K562 (cell line): ENCODE data around the gene RAB5B. TPM values are rescaled to one million over a fixed set of nuclear protein-coding genes. Genes with fewer than 3 reads are reported as not detected.

ENCODE experiments used
- ATAC-seq: fragments of 200-7000 bp; cut with Tn5 transposase; 3 replicates; pipeline ENCODE4 v1.9.1; 2020; ENCODE audit warnings: moderate library complexity
- BruUV-seq: library from RNA; stranded (reverse); fragments of 400-500 nt; replicated peaks from 2 replicates; lab custom pipeline; 2021; lab: Mats Ljungman, UMichigan
- CTCF ChIA-PET: fragments of 300-600 bp; formaldehyde crosslinking; extraction: SDS; loops from one replicate; lab custom pipeline; 2021; ENCODE audit warnings: low intra/inter-chr PET ratio; lab: Yijun Ruan, JAX
- POLR2A ChIA-PET: fragments of 300-600, 350-650 bp; sonication (Branson Sonifier 250); formaldehyde crosslinking; extraction: SDS; loops from one replicate; lab custom pipeline; 2021; ENCODE audit warnings: antibody characterized with exemption, inconsistent platforms; lab: Yijun Ruan, JAX
- DNase-seq, 4 experiments: peaks; one replicate each; pipeline versions ENCODE4 v3.0.0 to v3.0.0-alpha.2; 2011 to 2018; ENCODE audit warnings: low spot score in 3 of 4, mixed read lengths in 3 of 4; ENCODE audit errors: extremely low read depth in 1 of 4
- FAIRE-seq: peaks from 2 replicates; lab custom pipeline; 2011; peaks lifted over from hg19 to GRCh38; lab: Jason Lieb, UNC
- H2AFZ ChIP-seq: 2 replicates; pipeline ENCODE4 v1.6.0; 2011; ENCODE audit warnings: low read depth, low read length, control low read depth, inconsistent platforms
- H3K27ac ChIP-seq: fragments of 200-600 bp; 3 replicates; pipeline ENCODE4 v1.8.0; 2011; ENCODE audit warnings: low read depth, mild to moderate bottlenecking, control low read depth, inconsistent platforms, low read length, moderate library complexity, mixed read lengths; ENCODE audit errors: extremely low read depth
- H3K27me3 ChIP-seq, 2 experiments: fragments of 300-600 bp in 1 of 2; 2 replicates in 1 of 2; 3 replicates in 1 of 2; pipeline versions ENCODE4 v1.6.0 to v1.8.0; 2011; ENCODE audit warnings: inconsistent platforms in 2 of 2, low read length in 2 of 2, mild to moderate bottlenecking in 1 of 2, mixed read lengths in 1 of 2, moderate library complexity in 1 of 2; ENCODE audit not compliant: control insufficient read depth in 2 of 2, insufficient read depth in 2 of 2
- H3K36me3 ChIP-seq: fragments of 300-600 bp; 3 replicates; pipeline ENCODE4 v1.8.0; 2011; ENCODE audit warnings: mild to moderate bottlenecking, low read length, inconsistent platforms; ENCODE audit not compliant: control insufficient read depth, insufficient read depth
- H3K4me1 ChIP-seq, 2 experiments: fragments of 200-600 bp in 1 of 2; replicated peaks in 1 of 2; 2 replicates in 1 of 2; 3 replicates in 1 of 2; pipeline versions ENCODE4 v1.5.1 to v1.8.0; 2011; ENCODE audit warnings: inconsistent platforms in 2 of 2, low read length in 2 of 2, mild to moderate bottlenecking in 1 of 2, mixed read lengths in 1 of 2, moderate library complexity in 1 of 2; ENCODE audit not compliant: control insufficient read depth in 2 of 2, insufficient read depth in 2 of 2
- H3K4me2 ChIP-seq: 2 replicates; pipeline ENCODE4 v1.6.1; 2011; ENCODE audit warnings: low read length, control low read depth, inconsistent platforms, mixed read lengths; ENCODE audit not compliant: insufficient read depth
- H3K4me3 ChIP-seq: fragments of 200-600 bp; sonication (generic), shearing (Covaris generic); 2 replicates; pipeline ENCODE4 v1.5.1; 2016; ENCODE audit warnings: control low read depth, inconsistent platforms
- H3K79me2 ChIP-seq: fragments of 200-600 bp; 3 replicates; pipeline ENCODE4 v1.8.0; 2011; ENCODE audit warnings: low read length, inconsistent platforms; ENCODE audit not compliant: control insufficient read depth, insufficient read depth
- H3K9ac ChIP-seq, 2 experiments: 2 replicates each; pipeline versions ENCODE4 v1.6.0 to v1.6.1; 2011; ENCODE audit warnings: low read depth in 2 of 2, low read length in 2 of 2, control low read depth in 1 of 2, inconsistent platforms in 1 of 2, mild to moderate bottlenecking in 1 of 2, mixed read lengths in 1 of 2; ENCODE audit not compliant: insufficient read depth in 1 of 2
- H3K9me1 ChIP-seq: one replicate; pipeline ENCODE4 v1.6.0; 2011; ENCODE audit warnings: inconsistent platforms, mild to moderate bottlenecking, low read length, moderate library complexity; ENCODE audit not compliant: control insufficient read depth, insufficient read depth
- H3K9me3 ChIP-seq: replicated peaks from 2 replicates; pipeline ENCODE4 v1.5.1; 2011; ENCODE audit warnings: low read depth, low read length, inconsistent platforms; ENCODE audit not compliant: control insufficient read depth, insufficient read depth
- H4K20me1 ChIP-seq: replicated peaks from 2 replicates; pipeline ENCODE4 v1.6.1; 2011; ENCODE audit warnings: low read length, inconsistent platforms, mixed read lengths; ENCODE audit not compliant: control insufficient read depth, insufficient read depth
- PURB ChIP-seq: sonication (generic); formaldehyde crosslinking; IDR thresholded peaks from 2 replicates; pipeline ENCODE4 v1.9.0; 2021; ENCODE audit warnings: low read depth, mild to moderate bottlenecking, missing genetic modification reagents
- STAG1 ChIP-seq: sonication (generic); formaldehyde crosslinking; IDR thresholded peaks from 2 replicates; pipeline ENCODE4 v1.5.0; 2020; ENCODE audit warnings: missing genetic modification reagents, borderline replicate concordance
- ZFX ChIP-seq: sonication (generic); formaldehyde crosslinking; IDR thresholded peaks from 2 replicates; pipeline ENCODE4 v1.8.0; 2022; ENCODE audit warnings: mild to moderate bottlenecking, missing genetic modification reagents, moderate library complexity
- ZNF165 ChIP-seq: fragments of 250-450 bp; sonication (Bioruptor Pico); IDR thresholded peaks from 2 replicates; pipeline ENCODE4 v1.4.0; 2020; ENCODE audit warnings: borderline replicate concordance
- ZNF217 ChIP-seq: sonication (generic); formaldehyde crosslinking; IDR thresholded peaks from 2 replicates; pipeline ENCODE4 v1.8.0; 2022; ENCODE audit warnings: mild to moderate bottlenecking, missing genetic modification reagents
- WGBS: fragments of 100-300 bp; shearing (Covaris generic); methylation state at CpG from one replicate; pipeline ENCODE4 v1.1.6; 2016; ENCODE audit warnings: low coverage, mixed read lengths; ENCODE audit not compliant: insufficient coverage; ENCODE audit errors: missing lambda C conversion rate; 5-methylcytosine and 5-hydroxymethylcytosine counted together
- in situ Hi-C: fragments of 300-500 bp; cut with MboI; formaldehyde crosslinking; loops from 4 replicates; pipeline ENCODE4 v1.15.0; 2018; ENCODE audit warnings: inconsistent platforms, mixed read lengths
- intact Hi-C: fragments of 100-400 bp; cut with micrococcal nuclease; formaldehyde crosslinking; loops from 2 replicates; pipeline ENCODE4 v1.14.2; 2022
- polyA plus RNA-seq, 8 experiments: library from polyadenylated mRNA; depleted of rRNA in 4 of 8; stranded (reverse) in 5 of 8; unstranded in 3 of 8; fragments of >200 nt; fragmentation: Nextera tagmentation in 2 of 8; fragmentation: Illumina TruSeq in 1 of 8; extraction: Ambion mirVana in 2 of 8; extraction: Trizol in 1 of 8; gene quantifications; 2 replicates each; pipeline versions ENCODE4 v1.2.1 to v1.2.3, GENCODE V29; 2011 to 2014; ENCODE audit warnings: inconsistent platforms in 1 of 8, missing spikeins in 1 of 8
- total RNA-seq, 7 experiments: library from RNA; depleted of rRNA in 6 of 7; stranded (reverse); fragments of >200 nt in 6 of 7; fragmentation: Illumina TruSeq in 2 of 7; extraction: Trizol in 2 of 7; gene quantifications; 2 replicates each; pipeline versions ENCODE4 v1.2.1 to v1.2.3, GENCODE V29; 2011 to 2021; ENCODE audit warnings: low replicate concordance in 1 of 7
- TF ChIP-seq, protein P1 (sequence below): fragments of 200-800 bp; sonication (Bioruptor generic); IDR thresholded peaks from 2 replicates; pipeline ENCODE4 v1.6.1; 2017; ENCODE audit warnings: missing genetic modification characterization, missing compliant biosample characterization

RAB5B gene
- total and polyA plus RNA-seq, 9 of the 15 experiments (the other 6 are each of a cell fraction or from before 2014, with no cell fraction given): 6.8 to 73.8 (median 25.2) TPM

DNA sequence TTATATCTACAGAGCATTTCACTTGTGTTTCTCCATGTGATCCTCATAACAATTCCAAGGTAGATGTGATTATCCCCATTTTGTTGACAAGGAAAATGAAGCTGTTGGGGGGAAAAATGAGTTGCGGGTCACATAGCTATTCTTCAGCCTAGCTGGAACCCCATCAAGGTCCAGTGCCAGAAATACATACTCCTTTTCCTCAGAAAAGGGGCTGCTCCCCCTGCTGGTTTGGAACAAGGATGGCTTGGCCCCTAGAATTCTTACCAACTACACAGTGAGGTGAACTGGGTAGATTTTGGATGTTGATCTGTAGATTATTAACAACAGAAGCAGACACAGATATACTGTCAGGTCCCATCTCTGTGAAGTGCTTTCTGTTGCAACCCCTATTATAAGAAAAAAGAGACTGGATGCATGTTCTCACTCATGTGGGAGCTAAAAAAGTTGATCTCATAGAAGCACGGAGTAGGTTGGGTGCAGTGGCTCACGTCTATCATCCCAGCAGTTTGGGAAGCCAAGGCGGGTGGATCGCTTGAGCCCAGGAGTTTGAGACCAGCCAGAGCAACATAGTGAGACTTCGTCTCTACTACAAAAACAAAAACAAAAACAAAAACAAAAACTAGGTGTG lies 55.9 kb downstream of the RAB5B start (continued):
- TF ChIP-seq, protein P1, sequence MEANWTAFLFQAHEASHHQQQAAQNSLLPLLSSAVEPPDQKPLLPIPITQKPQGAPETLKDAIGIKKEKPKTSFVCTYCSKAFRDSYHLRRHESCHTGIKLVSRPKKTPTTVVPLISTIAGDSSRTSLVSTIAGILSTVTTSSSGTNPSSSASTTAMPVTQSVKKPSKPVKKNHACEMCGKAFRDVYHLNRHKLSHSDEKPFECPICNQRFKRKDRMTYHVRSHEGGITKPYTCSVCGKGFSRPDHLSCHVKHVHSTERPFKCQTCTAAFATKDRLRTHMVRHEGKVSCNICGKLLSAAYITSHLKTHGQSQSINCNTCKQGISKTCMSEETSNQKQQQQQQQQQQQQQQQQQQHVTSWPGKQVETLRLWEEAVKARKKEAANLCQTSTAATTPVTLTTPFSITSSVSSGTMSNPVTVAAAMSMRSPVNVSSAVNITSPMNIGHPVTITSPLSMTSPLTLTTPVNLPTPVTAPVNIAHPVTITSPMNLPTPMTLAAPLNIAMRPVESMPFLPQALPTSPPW (CRISPR knock-in tag): 0 out of 2 replicates have a peak, but pooled peaks have one; percentile 5
- TF ChIP-seq STAG1 (CRISPR knock-in tag): no peak

DNA sequence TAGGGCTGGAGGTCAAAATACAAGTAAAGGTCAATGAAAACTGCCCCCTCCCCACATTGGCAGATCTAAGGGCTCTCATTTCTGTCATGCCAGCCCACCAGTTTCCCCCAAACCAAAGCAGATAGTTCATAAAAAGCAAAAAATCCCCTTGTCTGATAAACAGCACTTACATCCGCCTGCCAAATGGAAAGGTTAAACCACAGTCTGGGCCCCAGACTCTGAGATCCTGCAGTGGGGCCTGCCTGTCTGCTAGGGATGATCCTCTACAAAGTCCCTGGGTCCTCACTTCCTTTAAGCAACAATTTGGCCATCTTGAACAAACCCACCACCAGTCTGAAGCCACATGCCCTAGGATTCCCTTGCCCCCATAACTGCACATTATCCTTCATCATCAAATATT lies 58.1 kb downstream of the RAB5B start:
- WGBS: 92% methylated on average over 1 of the region's 1 CpG
- DNase-seq: no peak
- Histone ChIP-seq H2AFZ (no peak overlapping the region), H3K4me2 (no peak overlapping the region), H3K9me3 (no peaks in the 10 kb centered on the region), H4K20me1 (no peaks in the 10 kb centered on the region), H3K27ac (no peak overlapping the region), H3K4me1 (peaks cover 0 to 6% of the 10 kb centered on the region in 2 experiments; a peak in 1 of 5 replicates), H3K79me2 (no peaks in the 10 kb centered on the region), H3K27me3 (no peaks in the 10 kb centered on the region), H3K36me3 (peaks cover 91% of the 10 kb centered on the region)
- CTCF ChIA-PET: no interaction called here
- no peak for ATAC-seq
- no peak for FAIRE-seq
- intact Hi-C loops: no loop called here
- in situ Hi-C loops: loop anchor here (5.0 kb wide), 2 partner anchors 35 to 295 kb away; partner anchors contain the start of gene SUOX
- no TSS peak for BruUV-seq
- TF ChIP-seq ZNF217 (CRISPR knock-in tag) (no peak), PURB (no peak), ZFX (CRISPR knock-in tag) (no peak), ZNF165 (CRISPR knock-in tag) (no peak)
- TF ChIP-seq, all 486 proteins: peak for 0
- Histone ChIP-seq H3K4me3 (no peak overlapping the region), H3K9ac (no peak overlapping the region), H3K9me1 (no peaks in the 10 kb centered on the region)
- POLR2A ChIA-PET: interaction anchor here (0.6 kb wide), 1 partner anchor 17 kb away, joined by 3 read pairs; no protein-coding TSS in a partner anchor
